Nephron (organoid): ENCODE data around the gene PRKAA1.
"Not testable (repeated sequence)": the region's sequence is repeated elsewhere in the genome, so short reads cannot be mapped to it uniquely, and the experiment has no call there.

ENCODE experiments used
- H3K27ac Mint-ChIP-seq, 3 experiments: 2 replicates each; pipeline ENCODE4 v1.8.0; 2020; ENCODE audit warnings: mixed read lengths in 3 of 3, mild to moderate bottlenecking in 2 of 3, moderate library complexity in 1 of 3
- H3K27me3 Mint-ChIP-seq: 2 replicates; pipeline ENCODE4 v1.8.0; 2021; ENCODE audit warnings: low read depth, mild to moderate bottlenecking, moderate library complexity, mixed read lengths
- H3K36me3 Mint-ChIP-seq: 2 replicates; pipeline ENCODE4 v1.8.0; 2020; ENCODE audit warnings: low read depth, mixed read lengths
- H3K4me1 Mint-ChIP-seq: 2 replicates; pipeline ENCODE4 v1.8.0; 2020; ENCODE audit warnings: mixed read lengths
- H3K4me3 Mint-ChIP-seq, 3 experiments: 2 replicates each; pipeline ENCODE4 v1.8.0; 2020; ENCODE audit warnings: mild to moderate bottlenecking in 3 of 3, mixed read lengths in 3 of 3, moderate library complexity in 2 of 3
- H3K9me3 Mint-ChIP-seq: 2 replicates; pipeline ENCODE4 v1.8.0; 2020; ENCODE audit warnings: mixed read lengths
- TF ChIP-seq, protein P1 (sequence below), 3 experiments: fragments of 200-600 bp; sonication (generic); IDR thresholded peaks; one replicate each; pipeline ENCODE4 v1.5.0; 2021; ENCODE audit warnings: antibody characterized with exemption in 3 of 3; ENCODE audit not compliant: unreplicated experiment in 3 of 3

PRKAA1 gene

DNA sequence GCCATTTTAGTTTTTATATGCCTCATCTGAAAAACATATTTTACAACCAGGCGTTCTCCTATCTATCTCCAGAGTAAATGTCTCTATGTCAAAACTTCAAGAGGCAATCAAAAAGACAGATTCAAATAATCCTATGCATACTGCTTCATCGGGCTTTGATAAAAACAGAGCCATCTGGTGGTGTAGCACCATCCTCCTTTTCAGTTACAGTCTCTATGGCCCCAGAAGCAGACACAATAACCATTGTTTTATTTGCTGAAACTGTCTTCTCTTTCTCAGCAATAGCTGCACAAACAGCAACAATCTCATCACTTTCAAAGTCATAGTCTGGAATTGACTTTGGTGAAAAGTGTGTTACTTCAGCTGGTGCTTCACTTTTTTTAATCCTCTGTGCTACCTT lies 82.2 kb downstream of the PRKAA1 start:
- Mint-ChIP-seq H3K4me3 (no peak overlapping the region), H3K27me3 (no peaks in the 10 kb centered on the region), H3K27ac (peak overlapping the region in 1 of 3 experiments; percentile 1), H3K36me3 (peaks cover 52% of the 10 kb centered on the region), H3K4me1 (no peaks in the 10 kb centered on the region), H3K9me3 (peaks cover 13% of the 10 kb centered on the region)
- TF ChIP-seq, protein P1, sequence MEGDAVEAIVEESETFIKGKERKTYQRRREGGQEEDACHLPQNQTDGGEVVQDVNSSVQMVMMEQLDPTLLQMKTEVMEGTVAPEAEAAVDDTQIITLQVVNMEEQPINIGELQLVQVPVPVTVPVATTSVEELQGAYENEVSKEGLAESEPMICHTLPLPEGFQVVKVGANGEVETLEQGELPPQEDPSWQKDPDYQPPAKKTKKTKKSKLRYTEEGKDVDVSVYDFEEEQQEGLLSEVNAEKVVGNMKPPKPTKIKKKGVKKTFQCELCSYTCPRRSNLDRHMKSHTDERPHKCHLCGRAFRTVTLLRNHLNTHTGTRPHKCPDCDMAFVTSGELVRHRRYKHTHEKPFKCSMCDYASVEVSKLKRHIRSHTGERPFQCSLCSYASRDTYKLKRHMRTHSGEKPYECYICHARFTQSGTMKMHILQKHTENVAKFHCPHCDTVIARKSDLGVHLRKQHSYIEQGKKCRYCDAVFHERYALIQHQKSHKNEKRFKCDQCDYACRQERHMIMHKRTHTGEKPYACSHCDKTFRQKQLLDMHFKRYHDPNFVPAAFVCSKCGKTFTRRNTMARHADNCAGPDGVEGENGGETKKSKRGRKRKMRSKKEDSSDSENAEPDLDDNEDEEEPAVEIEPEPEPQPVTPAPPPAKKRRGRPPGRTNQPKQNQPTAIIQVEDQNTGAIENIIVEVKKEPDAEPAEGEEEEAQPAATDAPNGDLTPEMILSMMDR (IDR thresholded peaks at IDR 0.05; ENCODE audit: unreplicated experiment in 3 of 3), result no peak

DNA sequence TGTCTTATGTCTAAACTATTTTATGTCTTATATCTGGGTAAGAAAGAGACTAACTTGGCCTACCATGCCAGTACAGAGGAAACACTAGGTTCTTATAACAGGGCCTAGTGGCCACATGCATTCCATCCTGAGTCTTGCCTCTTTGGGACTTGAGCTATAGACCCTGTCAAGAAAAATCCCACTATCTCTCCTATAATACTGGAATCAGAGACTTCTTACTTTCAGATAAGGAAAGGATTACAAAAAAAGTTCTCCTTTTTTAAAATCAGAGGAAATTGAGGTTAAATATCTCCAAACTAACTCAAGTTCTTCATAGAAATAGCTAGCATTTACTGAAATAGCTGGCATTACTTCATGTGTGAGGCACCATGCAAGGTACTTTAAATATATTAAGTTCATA lies 84.2 kb downstream of the PRKAA1 start:
- Mint-ChIP-seq H3K4me3 (no peak overlapping the region), H3K27ac (peak overlapping the region in 2 of 3 experiments; percentile 41 to 47), H3K36me3 (peaks cover 49% of the 10 kb centered on the region), H3K9me3 (peaks cover 8% of the 10 kb centered on the region), H3K4me1 (no peaks in the 10 kb centered on the region), H3K27me3 (no peaks in the 10 kb centered on the region)
- TF ChIP-seq, protein P1 (IDR thresholded peaks at IDR 0.05; ENCODE audit: unreplicated experiment in 3 of 3), result no peak

DNA sequence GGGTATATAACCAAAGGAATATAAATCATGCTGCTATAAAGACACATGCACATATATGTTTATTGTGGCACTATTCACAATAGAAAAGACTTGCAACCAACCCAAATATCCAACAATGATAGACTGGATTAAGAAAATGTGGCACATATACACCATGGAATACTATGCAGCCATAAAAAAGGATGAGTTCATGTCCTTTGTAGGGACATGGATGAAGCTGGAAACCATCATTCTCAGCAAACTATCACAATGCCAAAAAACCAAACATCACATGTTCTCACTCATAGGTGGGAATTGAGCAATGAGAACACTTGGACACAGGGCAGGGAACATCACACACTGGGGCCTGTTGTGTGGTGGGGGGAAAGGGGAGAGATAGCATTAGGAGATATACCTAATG lies 87.6 kb downstream of the PRKAA1 start:
- not testable (repeated sequence) for H3K27me3 Mint-ChIP-seq, H3K4me3 Mint-ChIP-seq, H3K27ac Mint-ChIP-seq, H3K4me1 Mint-ChIP-seq
- Mint-ChIP-seq H3K36me3 (peaks cover 57% of the 10 kb centered on the region), H3K9me3 (peaks cover 29% of the 10 kb centered on the region)
